RWPE1 (cell line): ENCODE measurements around the gene KDM2A.
A peak's percentile ranks its signal among the peaks of the same experiment; 100 is the strongest.

Source experiments
- CTCF ChIA-PET: fragments of 350-600 bp; sonication (Branson Sonifier 250); formaldehyde crosslinking; extraction: SDS; loops from one replicate; lab custom pipeline; 2021; lab: Yijun Ruan, JAX
- POLR2A ChIA-PET: fragments of 400-600 bp; formaldehyde crosslinking; extraction: SDS; loops from one replicate; lab custom pipeline; 2020; ENCODE audit warnings: antibody characterized with exemption; ENCODE audit not compliant: low non-redundant PET; lab: Yijun Ruan, JAX
- DNase-seq: peaks from one replicate; pipeline ENCODE4 v3.0.0; 2012; ENCODE audit warnings: low spot score
- H3K27ac ChIP-seq: fragments of 450-650 bp; 2 replicates; pipeline ENCODE4 v1.5.1; 2017
- TF ChIP-seq, protein P1 (sequence below): fragments of 450-650 bp; conservative IDR thresholded peaks from 2 replicates; pipeline ENCODE4 v1.5.1; 2017; ENCODE audit warnings: low read depth, mild to moderate bottlenecking

Gene KDM2A

DNA sequence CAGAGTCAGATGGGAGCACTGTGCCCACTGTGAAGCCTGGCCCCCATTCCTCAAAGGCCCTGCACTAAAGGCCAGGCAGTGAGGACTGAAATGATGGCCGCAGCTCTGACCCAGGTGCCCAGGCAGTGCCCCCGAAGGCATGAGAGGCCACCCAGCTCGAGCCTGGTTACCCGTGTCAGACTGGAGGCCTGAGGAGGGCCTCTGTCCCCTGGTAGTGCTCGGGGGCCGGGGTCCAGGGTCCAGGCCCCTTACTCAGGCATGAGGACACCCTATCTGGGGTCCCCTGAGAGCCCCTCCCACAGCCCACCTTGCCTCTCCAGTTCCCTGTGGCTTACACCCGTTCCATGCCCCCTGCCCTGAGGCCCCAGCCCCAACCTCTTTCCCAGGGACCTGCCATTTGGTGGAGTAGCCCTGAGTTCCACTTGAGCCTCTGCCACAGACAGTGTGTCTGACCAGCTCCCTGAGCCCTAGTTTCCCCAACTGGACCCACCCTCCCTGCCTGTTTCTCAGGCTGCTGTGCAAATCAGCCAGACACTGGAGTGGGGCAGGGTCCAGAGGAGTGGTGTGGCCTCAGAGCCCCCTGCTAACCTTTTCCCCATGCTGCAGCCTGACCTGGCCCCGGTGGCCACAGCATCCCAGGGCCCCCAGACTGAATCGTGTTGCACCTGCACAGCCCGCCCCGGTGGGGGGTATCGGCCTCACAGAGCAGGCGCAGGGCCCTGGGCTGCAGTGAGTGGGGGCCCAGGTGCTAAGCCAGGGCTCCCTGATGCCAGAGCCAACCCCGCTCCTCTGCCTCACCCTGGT lies 159.3 kb downstream of the KDM2A start:
- ChIA-PET CTCF (interaction anchor here (1.3 kb wide), 1 partner anchor 39 kb away, joined by 7 read pairs; no protein-coding TSS in a partner anchor), POLR2A (interaction anchor here (1.3 to 1.6 kb wide), 2 partner anchors 25 to 39 kb away, joined by 4 to 5 read pairs; partner anchors contain the start of gene SSH3)
- TF ChIP-seq, protein P1, sequence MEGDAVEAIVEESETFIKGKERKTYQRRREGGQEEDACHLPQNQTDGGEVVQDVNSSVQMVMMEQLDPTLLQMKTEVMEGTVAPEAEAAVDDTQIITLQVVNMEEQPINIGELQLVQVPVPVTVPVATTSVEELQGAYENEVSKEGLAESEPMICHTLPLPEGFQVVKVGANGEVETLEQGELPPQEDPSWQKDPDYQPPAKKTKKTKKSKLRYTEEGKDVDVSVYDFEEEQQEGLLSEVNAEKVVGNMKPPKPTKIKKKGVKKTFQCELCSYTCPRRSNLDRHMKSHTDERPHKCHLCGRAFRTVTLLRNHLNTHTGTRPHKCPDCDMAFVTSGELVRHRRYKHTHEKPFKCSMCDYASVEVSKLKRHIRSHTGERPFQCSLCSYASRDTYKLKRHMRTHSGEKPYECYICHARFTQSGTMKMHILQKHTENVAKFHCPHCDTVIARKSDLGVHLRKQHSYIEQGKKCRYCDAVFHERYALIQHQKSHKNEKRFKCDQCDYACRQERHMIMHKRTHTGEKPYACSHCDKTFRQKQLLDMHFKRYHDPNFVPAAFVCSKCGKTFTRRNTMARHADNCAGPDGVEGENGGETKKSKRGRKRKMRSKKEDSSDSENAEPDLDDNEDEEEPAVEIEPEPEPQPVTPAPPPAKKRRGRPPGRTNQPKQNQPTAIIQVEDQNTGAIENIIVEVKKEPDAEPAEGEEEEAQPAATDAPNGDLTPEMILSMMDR, result no peak
- H3K27ac ChIP-seq, result peak overlapping the region; percentile 96
- DNase-seq, result no peak

DNA sequence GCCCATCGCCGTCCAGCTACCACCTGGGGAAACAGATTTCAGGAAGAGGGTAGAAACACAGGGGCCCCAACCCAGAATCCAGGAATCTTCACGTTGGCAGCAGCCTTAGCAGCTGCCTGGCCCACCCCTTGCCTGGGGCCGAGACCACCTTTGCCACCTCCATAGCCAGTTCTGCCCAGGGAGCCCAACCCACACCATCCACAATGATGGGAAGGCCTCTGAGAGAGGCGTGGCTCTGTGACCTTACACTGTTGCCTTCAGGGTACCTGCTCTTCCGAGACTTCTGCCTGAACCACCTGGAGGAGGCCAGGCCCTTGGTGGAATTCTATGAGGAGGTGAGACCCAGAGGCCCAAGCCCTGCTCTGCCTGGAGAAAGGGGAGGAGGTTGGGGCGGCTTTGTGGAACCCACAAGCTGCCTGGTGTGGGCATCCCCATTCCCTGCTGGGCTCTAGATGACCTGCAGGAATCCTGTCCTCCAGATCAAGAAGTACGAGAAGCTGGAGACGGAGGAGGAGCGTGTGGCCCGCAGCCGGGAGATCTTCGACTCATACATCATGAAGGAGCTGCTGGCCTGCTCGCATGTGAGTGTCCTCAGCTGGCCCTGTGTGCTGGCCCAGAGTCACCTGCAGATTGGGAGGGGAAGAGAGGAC lies 160.0 kb downstream of the KDM2A start:
- TF ChIP-seq, protein P1, result no peak
- CTCF ChIA-PET, result no interaction called here
- DNase-seq, result no peak
- peak overlapping the region; percentile 96 for H3K27ac ChIP-seq
- POLR2A ChIA-PET, result no interaction called here

DNA sequence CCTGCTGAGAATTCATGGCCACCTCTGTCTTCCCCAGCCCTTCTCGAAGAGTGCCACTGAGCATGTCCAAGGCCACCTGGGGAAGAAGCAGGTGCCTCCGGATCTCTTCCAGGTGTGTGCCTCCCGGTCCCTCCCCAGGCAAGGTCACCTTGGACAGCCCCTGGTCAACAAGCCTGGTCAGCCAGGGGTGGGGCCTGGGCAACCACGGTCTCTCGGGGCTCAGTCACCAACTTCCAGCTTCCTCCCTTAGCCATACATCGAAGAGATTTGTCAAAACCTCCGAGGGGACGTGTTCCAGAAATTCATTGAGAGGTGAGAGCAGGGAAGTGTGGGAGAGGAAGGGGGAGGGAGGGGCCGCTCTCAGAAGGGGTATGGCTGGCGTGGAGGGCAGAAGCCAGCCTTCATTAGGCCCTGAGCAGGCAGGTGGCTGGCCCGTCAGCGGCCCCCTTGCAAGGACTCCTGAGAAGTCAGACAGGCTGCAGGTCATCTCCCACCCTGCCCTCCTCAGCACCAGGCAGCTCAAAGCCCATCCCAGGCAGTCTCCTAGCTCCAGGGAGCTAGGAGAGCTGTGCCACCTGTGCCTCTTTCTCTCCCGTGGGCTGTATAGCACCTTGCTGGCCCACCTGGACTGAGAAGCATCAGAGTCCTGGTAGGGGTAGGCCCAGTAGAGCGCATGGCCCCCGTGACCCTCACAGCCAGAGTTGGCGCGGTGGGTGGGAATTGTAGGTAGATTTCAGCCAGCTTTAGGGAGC lies 160.7 kb downstream of the KDM2A start:
- CTCF ChIA-PET, result no interaction called here
- H3K27ac ChIP-seq, result peak overlapping the region; percentile 96; the same call in 1 of the 2 replicates
- no peak for DNase-seq
- TF ChIP-seq, protein P1, result no peak
- POLR2A ChIA-PET, result no interaction called here

DNA sequence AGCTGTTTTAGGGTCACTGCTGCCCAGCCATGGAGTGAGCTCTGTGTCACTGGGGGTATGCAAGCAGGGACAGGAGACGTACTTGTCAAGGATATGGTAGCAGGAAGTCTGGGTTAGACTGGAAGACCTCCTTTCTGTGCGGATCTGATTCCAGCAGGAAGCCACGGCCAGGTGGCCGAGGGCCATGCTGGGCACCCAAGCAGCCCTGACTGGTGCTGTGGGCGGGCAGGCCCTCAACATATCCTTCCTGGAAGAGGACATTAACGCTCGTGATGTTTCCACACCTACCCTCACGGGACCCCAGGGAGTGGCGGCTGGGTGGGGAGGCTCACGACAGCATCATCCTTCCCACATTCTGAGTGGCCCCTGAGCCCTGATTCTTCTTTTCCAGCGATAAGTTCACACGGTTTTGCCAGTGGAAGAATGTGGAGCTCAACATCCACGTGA lies 161.3 kb downstream of the KDM2A start:
- H3K27ac ChIP-seq, result no peak overlapping the region
- ChIA-PET CTCF (no interaction called here), POLR2A (no interaction called here)
- TF ChIP-seq, protein P1, result no peak
- no peak for DNase-seq

DNA sequence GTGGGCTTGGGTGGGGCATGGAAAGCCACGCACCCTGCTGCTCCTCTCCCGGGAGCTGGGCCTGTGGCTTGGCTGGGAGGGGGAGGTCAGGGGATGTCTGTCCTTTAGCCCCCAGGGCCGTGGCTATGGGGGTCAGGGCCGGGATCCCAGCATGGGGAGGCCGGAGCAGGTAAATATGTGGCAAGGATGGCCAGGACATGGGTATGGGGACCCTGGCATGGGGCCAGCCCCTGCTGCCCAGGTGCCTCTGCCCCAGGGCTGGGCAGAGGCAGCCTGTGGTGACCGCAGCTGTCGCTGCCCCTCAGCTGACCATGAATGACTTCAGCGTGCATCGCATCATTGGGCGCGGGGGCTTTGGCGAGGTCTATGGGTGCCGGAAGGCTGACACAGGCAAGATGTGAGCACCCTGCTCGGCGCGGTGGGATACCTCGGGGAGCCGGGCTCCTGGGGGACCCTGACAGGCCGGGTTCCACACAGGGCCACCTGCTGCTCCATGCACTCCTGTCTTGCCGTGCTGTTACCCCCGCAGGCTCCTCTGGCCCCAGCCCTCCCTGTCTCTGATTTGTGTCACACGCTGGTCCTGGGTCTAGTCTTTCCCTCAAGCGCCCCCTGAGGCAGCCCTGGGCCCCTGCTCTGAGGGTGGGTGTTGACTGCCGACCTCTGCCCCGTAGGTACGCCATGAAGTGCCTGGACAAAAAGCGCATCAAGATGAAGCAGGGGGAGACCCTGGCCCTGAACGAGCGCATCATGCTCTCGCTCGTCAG lies 161.9 kb downstream of the KDM2A start:
- DNase-seq, result no peak
- CTCF ChIA-PET, result interaction anchor here (0.6 kb wide), 1 partner anchor 92 kb away, joined by 3 read pairs; the partner anchor contains the start of gene CLCF1
- H3K27ac ChIP-seq, result no peak overlapping the region; the same call in 1 of the 2 replicates
- TF ChIP-seq, protein P1, result no peak
- POLR2A ChIA-PET, result no interaction called here
